ENCODE measurements around the gene BANF1. TPM values are rescaled to one million over a fixed set of nuclear protein-coding genes. Genes with fewer than 3 reads are reported as not detected.

The BANF1 gene
- total RNA-seq, 1 experiment from 2014 or later = 355 TPM

DNA sequence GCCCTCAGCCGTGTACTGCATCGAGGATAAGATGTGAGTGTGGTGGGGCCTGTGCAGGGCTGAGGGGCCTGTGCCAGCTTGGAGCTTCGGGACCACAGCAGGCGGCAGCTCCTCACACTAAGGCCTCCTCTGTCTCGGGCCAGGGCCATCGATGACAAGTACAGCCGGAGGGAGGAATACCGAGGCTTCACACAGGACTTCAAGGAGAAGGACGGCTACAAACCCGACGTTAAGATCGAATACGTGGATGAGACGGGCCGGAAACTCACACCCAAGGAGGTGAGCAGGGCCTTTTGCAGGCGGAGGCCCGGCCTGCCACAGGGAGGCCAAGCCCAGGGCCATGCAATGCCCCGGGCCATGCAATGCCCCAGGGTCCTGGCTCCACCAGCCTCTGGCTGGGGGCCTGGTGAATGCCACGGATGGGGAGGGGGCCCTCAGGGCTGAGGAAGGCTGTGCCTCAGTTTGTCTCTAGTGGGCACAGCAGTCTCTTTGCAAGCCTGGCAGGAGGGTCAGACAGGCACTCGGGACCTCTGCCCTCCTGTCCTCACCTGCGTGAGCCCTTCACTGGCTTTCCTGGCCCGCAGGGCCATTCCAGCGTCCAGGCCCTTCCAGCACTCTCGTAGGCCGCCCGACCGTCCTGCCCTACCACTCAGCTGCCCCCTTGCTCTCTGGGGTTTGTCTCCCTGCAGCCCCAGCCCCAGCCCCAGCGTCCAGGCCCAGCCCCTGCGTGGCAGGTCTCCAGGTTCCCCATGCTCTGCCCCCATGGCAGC lies 24.5 kb upstream of the BANF1 start:
- in situ Hi-C loops (cut with HindIII; ENCODE audit: low sequenced_read_pairs) = no loop called here
- DNase-seq (ENCODE audit: low spot score) = no peak

DNA sequence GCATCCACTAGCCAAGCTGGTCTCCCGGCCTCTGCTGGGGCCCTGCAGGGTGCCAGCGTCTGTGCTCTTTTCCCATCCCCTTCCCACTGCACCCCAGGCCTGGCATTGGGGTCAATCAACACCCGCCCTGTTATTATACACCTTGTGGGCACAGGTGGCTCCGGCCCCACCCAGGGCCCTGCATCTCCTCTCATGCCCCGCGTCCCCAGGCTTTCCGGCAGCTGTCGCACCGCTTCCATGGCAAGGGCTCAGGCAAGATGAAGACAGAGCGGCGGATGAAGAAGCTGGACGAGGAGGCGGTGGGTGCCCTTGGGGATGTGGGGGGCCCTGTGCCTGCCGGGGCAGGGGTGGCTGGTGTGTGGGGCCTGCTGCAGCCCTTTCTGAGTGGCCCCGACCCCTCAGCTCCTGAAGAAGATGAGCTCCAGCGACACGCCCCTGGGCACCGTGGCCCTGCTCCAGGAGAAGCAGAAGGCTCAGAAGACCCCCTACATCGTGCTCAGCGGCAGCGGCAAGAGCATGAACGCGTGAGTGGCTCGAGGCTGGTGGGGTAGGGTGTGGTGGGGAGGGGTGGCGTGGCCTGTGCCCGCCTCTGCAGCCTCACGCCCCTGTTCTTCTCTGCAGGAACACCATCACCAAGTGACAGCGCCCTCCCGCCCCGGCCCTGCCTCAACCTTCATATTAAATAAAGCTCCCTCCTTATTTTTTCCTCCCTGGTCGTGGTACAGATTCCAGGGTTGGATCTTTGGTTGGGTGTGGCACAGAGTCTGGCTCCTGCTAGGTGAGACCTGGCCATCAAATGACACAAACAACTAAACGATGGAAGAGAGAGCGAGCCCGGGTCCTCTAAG lies 23.7 kb upstream of the BANF1 start:
- in situ Hi-C loops (cut with HindIII; ENCODE audit: low sequenced_read_pairs) = no loop called here
- DNase-seq (ENCODE audit: low spot score) = no peak

DNA sequence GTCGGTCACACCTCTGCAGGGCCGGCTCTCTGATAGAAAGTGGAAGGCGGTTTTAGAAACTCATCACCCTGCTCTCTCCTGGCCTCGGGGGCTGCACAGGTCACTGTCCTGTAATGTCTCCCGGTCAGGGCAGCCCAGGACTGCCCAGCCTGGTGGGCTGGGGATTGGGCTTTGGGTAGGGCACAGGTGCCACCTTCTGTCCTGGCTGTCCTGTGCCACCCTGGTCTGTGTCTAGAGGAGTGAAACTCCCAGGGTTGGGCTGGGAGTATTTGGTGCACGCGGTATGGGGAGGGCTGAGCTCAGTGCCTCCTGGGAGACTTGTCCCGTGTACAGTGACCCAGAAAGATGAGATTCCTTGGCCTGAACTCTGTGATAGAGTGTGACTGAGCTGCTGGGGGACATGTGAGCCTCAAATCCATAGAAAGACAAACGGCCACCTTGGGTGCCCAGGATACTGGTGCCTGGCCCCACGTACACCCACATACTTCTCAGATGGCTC lies 23.0 kb upstream of the BANF1 start:
- in situ Hi-C loops (cut with HindIII; ENCODE audit: low sequenced_read_pairs) = no loop called here
- no peak for DNase-seq (ENCODE audit: low spot score)

DNA sequence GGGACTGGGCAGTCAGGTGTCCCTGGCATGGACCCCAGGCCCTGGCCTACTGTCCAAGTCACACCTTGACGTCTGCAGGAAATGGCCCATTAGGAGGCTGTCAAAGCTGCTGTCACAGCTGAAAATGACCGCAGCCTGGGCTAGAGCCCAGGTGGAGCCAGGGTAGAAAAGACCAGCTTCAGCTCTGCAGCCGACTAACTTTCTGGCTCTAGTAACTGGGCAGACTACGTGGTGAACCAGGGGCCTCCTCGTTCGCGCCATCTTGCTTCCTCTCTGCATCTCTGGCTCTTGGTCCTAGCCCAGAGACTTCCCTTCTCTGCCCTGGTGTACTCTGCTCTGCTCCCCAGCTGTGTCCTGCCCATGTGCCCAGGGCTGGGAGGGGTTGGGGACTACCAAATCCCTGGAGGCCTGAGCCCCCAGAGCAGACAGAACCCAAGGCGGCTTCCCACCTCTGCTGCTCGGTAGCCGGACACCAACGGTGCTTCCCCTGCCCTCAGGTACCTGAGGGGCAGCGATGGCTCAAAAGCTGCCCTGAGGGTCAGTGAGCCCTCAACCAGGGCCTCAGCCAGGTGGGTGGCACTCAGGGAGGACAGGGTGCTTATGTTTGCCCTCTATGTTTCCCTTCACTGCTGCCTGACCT lies 21.1 kb upstream of the BANF1 start:
- DNase-seq (ENCODE audit: low spot score) = peak; percentile 55
- in situ Hi-C loops (cut with HindIII; ENCODE audit: low sequenced_read_pairs) = no loop called here

DNA sequence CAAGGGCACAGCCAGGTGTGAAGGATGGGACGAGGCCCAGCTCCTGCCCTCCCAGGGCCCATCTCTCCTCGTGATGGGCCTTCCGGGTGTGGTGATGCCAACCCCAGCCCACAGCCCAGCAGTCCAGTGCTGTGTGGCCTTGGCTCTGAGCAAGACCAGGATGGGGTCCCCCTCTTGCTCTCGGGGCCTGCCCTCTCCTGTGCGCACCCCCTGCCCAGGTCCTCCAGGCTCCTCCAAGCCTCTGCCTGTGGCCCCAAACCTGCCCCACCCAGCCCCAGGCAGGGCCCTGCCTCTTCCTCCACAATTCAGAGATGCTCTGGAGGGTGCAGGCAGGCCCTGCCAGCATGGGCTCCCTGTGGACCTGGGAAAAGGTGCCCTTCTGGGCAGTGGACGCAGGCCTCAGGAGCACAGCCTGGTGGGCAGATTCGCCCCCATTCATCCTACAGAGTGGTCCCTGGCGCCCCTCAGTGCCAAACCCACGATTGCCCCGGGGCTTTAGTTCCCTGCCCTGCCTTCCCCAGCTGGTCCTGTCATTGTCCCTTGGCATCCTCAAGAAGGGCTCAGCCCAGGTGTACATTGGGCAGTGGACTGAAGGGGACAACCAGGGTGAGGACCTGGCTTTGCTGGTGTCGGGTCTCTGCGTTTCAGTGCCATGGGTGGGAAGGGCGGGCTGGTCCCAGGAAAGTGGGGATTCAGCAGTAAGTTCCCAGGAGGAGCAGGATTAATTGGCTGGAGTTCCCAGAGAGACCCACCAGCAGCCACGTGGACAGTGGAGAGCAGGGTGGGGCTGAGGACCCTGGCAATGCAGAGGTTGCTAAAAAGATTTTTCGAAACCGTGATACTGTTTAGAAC lies 20.1 kb upstream of the BANF1 start:
- in situ Hi-C loops (cut with HindIII; ENCODE audit: low sequenced_read_pairs) = no loop called here
- DNase-seq (ENCODE audit: low spot score) = no peak

DNA sequence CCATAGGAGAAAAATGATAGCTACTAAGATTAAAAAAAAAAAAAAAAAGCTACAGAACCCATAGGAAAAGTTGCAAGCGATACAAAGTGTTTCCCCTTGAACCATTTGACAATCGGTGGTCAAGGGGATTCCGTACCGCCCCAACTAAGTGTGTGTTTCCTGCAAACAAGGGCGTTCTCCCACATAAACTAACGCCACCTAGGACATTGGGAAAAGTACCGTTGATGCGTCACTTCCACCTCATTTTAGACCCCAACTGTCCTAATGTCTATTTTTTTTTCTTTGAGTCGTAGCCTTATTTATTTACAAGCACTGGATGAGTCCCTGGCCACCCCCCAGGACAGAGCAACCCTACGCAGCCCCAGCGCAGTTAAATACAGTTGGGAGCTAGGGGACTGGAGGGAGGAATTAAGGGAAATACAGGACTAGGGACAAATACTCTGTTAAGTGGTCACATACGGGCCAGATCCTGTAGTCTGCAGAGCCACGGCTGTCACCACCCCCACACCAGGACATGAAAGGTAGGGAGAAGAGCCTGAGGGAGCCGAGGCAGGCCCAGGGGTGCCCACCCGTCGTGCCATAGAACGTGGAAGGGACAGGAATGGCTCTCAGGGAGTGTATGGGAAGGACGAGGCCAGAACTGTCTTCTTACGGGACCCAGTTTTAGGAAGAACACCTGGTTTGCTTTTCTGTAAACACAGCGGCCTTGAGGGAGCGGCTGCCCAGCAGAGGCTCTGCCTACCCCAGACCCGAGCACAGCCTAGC lies 19.3 kb upstream of the BANF1 start:
- DNase-seq (ENCODE audit: low spot score) = no peak
- in situ Hi-C loops (cut with HindIII; ENCODE audit: low sequenced_read_pairs) = no loop called here

DNA sequence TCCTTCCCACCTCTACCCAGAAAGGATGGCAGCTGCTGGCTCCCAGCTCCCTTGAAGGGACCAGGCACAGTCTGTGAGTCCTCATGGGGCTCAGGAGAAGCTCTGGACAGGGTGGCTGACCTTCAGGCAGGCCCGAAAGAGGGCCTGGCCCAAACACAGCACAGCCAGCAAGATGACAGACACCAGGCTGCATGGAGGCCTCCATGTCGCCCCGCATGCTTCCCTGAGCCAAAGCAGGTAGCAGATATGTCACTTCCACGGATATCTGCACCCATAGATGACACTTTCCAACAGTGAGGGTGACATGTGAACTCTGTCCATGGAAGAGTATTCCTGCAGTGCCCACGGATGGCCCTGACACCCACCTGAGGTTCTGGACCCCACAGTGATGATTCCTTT lies 18.7 kb upstream of the BANF1 start:
- in situ Hi-C loops (cut with HindIII; ENCODE audit: low sequenced_read_pairs) = no loop called here
- DNase-seq (ENCODE audit: low spot score) = no peak

DNA sequence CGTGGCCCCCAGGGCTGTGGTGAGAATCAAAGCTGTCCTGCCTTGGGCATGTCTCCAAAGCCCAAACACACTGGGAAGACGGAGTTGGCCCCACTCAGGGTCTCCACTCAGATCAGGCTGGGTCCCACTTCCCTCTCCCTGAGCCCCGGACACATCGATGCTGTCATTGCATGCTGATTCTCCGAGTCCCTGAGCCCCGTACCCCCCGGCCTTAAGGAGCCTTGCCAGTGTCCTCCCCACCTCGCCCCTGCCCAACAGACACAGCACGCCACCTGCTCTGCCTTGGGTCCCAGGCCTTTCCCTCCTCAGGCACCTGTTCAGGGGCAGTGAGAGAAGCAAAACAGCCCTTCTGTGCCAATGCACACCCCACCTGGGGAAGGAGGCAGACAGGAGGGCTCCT lies 15.0 kb upstream of the BANF1 start:
- no peak for DNase-seq (ENCODE audit: low spot score)
- in situ Hi-C loops (cut with HindIII; ENCODE audit: low sequenced_read_pairs) = no loop called here

DNA sequence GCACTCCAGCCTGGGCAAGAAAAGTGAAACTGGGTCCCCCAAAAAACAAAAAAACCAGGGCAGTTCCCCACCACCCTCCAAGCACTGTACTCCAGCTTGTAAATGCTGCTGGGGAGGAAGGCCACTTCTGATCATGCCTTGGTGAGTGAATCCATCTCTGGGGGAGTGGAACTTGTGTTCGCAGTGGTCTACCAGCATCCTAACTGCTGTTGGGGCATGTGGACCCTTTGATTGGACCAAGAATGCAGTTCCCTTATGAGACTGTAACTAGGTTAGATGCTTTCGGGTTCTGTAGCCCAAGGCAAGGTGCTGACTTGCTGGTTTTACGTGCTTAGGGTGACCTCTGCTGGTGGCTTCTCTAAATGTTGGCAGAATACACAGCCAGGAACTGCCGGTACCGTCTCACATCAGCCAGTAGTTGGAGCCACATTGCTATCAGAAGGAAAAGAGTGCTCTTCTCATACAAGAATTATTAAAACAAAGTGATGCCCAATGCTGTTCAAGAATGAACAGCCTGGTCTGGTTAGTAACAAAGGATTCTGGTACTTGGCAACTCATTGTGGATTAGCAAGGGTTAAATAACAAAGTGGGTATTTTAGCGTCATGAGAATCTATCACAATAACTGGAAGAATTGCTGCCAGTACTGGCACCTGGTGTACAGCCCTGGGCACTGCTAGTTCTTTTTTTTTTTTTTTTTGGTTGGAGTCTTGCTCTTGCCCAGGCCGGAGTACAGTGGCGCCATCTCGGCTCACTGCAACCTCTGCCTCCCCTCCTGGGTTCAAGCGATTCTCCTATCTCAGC lies 13.3 kb upstream of the BANF1 start:
- in situ Hi-C loops (cut with HindIII; ENCODE audit: low sequenced_read_pairs) = no loop called here
- peak; percentile 99 for DNase-seq (ENCODE audit: low spot score)

DNA sequence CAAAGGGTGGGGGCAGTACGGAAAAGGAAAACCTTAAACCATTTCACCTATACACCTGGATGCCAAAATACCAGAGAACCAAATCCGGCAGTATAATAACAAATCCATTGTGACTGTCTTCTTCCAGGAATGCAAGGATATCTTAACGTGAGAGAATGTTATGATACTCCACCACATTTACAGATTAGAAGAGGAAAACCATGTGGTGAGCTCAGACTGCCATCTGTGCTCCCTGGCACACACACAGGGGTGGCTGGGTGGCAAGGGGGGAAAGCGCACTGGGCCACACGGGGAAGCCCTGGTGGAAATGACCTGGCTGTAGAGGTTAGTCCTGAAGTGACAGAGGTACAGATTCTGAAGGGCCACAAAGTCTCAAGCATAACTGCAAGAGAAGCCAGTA lies 10.2 kb upstream of the BANF1 start:
- in situ Hi-C loops (cut with HindIII; ENCODE audit: low sequenced_read_pairs) = no loop called here
- peak; percentile 79 for DNase-seq (ENCODE audit: low spot score)

DNA sequence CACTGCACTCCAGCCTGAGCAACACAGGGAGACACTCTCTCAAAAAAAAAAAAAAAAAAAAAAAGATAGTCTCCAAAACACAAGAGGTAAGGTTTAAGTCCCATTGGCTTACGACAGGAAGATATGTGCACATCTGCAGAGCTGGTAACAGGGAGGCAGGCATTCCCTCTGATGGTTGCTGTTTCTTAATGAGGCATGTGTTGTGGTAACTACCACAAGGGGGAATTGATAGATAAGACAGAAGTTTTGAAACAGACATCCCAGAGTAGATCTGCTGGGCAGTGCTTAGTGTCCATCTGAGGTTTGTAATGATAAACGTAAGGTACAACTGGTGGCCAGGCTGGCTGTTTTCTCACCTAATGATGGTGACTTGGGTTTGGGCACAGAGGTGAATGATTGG lies 5.0 kb upstream of the BANF1 start:
- no peak for DNase-seq (ENCODE audit: low spot score)
- in situ Hi-C loops (cut with HindIII; ENCODE audit: low sequenced_read_pairs) = no loop called here

DNA sequence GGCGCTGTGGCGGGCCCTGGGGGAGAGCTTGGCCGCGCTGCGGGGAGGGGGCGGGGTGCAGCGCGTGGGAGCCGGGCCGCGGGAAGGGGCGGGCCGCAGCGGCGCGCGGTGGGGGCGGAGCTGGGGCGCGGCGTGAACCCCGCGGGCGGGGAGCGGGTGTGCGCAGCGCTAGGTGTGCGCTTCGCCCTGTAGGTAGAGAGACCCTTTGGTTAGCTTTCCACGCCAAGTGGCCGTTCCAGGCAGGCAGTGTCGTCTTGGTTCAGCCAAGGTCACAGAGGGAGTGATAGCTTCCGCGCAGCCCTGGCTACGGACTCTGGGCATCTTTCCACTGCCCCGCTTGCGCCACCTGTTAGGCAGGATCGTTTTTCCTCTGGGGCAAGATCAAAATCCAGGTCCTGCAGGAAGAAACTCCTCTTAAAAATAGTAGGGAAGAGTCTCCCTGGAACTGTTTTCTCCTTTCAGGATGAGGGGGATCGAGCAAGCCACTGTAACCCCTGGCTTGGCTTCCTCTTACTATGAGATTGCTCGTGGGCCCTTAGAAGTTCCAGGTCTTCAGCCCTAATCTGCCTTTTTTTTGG lies 434 bp downstream of the BANF1 start:
- in situ Hi-C loops (cut with HindIII; ENCODE audit: low sequenced_read_pairs) = no loop called here
- DNase-seq (ENCODE audit: low spot score) = peak; percentile 70

DNA sequence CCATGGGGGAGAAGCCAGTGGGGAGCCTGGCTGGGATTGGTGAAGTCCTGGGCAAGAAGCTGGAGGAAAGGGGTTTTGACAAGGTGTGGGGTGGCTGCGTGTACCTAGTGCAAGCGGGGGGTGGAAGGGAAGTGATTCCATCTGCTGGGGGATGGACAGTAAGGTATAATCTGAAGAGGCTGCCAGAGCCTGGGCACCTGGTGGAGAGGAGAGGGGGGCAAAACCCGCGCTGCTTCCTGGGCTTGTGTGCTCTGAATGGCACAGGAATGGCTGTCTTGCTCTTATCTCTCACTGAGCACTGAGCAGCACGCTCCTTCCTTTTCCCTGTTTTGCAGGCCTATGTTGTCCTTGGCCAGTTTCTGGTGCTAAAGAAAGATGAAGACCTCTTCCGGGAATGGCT lies 988 bp downstream of the BANF1 start:
- in situ Hi-C loops (cut with HindIII; ENCODE audit: low sequenced_read_pairs) = no loop called here
- DNase-seq (ENCODE audit: low spot score) = no peak

DNA sequence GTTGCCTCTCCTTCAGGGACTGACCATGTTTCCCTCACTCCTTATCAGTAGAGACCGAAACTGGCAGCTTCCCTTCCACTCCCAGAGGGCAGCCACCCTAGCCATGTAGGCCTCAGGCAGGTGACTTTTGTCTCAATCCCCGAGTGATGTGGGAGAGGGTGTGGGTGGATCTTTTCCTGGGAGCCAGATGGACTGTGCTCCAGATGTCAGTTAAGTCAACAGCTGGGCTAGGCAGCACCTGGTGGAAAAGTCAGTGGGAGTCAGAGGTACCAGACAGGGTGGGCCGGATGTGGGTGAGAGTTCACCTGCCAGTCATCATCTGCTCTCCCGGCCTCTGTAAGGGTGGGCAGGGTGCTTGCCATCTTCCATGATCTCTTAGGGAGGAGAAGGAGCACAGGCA lies 1.9 kb downstream of the BANF1 start:
- in situ Hi-C loops (cut with HindIII; ENCODE audit: low sequenced_read_pairs) = no loop called here
- DNase-seq (ENCODE audit: low spot score) = no peak

DNA sequence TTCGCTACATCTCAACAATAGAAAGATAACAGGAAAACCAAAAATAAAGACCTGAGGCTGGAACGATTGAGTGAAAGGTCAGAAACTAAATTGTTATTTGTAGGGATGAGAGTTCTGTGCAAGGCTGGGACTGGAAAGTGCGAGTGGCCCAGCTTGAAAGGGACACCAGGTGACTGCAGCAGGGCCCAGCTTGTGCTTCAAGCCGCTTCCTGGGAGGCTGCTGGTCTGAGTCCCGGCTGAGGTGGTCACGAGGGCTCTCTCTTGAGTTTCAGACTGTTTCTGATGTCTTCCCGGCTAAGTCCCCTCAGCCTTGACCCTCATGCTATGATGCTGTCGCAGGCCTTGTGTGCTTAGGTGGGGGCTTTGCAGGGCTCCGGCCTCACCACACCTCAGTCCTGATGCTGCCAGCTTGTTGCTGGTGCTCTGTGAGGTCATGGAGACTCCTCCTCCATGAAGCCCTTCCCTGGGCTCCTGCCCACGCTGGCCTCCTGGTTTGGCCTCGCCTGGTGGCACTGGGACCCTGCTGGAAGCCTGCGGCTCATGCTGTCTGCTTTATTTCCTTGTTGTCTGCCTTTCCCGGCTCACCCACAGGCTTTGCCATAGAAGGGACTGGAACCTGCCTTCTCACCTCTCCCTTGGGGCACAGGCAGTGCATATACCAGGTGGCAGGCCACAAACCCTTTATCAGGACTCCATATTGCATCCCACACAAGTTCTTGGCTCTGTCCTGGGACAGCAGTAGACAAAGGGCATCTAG lies 4.0 kb downstream of the BANF1 start:
- in situ Hi-C loops (cut with HindIII; ENCODE audit: low sequenced_read_pairs) = no loop called here
- DNase-seq (ENCODE audit: low spot score) = no peak

DNA sequence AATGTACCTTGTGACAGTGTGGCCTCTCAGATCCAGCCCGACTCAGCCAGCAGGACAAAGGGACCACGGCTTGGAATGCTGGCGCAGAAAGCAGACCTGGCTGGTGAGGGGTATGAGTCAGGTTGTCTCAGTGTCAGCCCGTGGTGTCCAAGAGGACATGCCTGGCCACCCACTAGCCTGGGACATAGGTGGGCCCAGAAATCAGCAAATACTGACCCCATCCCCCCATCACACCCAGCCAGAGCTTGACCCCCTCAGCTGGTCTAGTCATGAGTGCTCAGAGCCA lies 4.5 kb downstream of the BANF1 start:
- in situ Hi-C loops (cut with HindIII; ENCODE audit: low sequenced_read_pairs) = no loop called here
- no peak for DNase-seq (ENCODE audit: low spot score)

DNA sequence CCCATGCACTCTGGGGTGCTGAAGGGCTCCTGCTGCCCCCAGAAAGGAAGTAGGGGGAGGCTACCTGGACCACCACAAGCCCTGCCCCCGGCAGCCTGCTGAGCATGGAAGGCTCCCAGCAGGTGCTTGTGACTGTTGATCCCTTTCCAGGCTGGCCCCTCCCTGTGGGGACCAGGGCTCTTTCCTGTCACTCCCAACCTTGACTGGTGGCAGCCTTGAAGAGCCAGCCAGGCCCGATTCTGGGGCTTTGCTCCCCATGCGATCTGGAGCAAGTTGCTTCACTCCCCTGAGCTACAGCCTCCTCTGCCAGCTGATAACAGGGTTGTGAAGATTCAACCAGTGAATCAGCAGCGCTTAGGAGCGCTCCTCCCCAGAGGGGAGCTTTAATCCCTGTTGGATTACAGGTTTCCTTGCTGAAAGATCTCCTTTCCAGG lies 4.9 kb downstream of the BANF1 start:
- no peak for DNase-seq (ENCODE audit: low spot score)
- in situ Hi-C loops (cut with HindIII; ENCODE audit: low sequenced_read_pairs) = no loop called here

Data from G401 (cell line).